H9 (cell line): ENCODE data around the gene TEX22. TPM values are rescaled to one million over a fixed set of nuclear protein-coding genes. Genes with fewer than 3 reads are reported as not detected.
A peak's percentile ranks its signal among the peaks of the same experiment; 100 is the strongest.

ENCODE experiments used
- DNase-seq: peaks from one replicate; pipeline ENCODE4 v3.0.0-alpha.2; 2017
- H2AFZ ChIP-seq: one replicate; pipeline ENCODE4 v1.6.1; 2013; ENCODE audit warnings: mild to moderate bottlenecking, low read length, control low read depth, moderate library complexity
- H2AK5ac ChIP-seq: 2 replicates; pipeline ENCODE4 v1.6.1; 2013; ENCODE audit warnings: low read length, control low read depth, mixed read lengths; ENCODE audit not compliant: insufficient read length
- H2BK120ac ChIP-seq: one replicate; pipeline ENCODE4 v1.6.1; 2013; ENCODE audit warnings: low read depth, mild to moderate bottlenecking, low read length, control low read depth, inconsistent platforms; ENCODE audit not compliant: poor library complexity, severe bottlenecking
- H2BK12ac ChIP-seq: 2 replicates; pipeline ENCODE4 v1.6.1; 2013; ENCODE audit warnings: low read length, control low read depth, mixed read lengths, low read depth; ENCODE audit not compliant: insufficient read length
- H2BK15ac ChIP-seq: 2 replicates; pipeline ENCODE4 v1.6.1; 2013; ENCODE audit warnings: low read depth, low read length, control low read depth
- H2BK20ac ChIP-seq: one replicate; pipeline ENCODE4 v1.6.1; 2013; ENCODE audit warnings: low read depth, mild to moderate bottlenecking, low read length, control low read depth, inconsistent platforms; ENCODE audit not compliant: poor library complexity, severe bottlenecking
- H2BK5ac ChIP-seq: 2 replicates; pipeline ENCODE4 v1.6.1; 2013; ENCODE audit warnings: low read length, control low read depth, mixed read lengths; ENCODE audit not compliant: insufficient read length
- H3K14ac ChIP-seq: 2 replicates; pipeline ENCODE4 v1.6.1; 2013; ENCODE audit warnings: low read length, control low read depth; ENCODE audit not compliant: insufficient read depth
- H3K18ac ChIP-seq: 2 replicates; pipeline ENCODE4 v1.6.1; 2013; ENCODE audit warnings: low read depth, mild to moderate bottlenecking, mixed read lengths, low read length, control low read depth; ENCODE audit not compliant: insufficient read length
- H3K23ac ChIP-seq: 2 replicates; pipeline ENCODE4 v1.6.1; 2013; ENCODE audit warnings: low read length, control low read depth, mixed read lengths, low read depth; ENCODE audit not compliant: insufficient read length
- H3K23me2 ChIP-seq: 2 replicates; pipeline ENCODE4 v1.6.1; 2013; ENCODE audit warnings: low read depth, mild to moderate bottlenecking, mixed read lengths, low read length, control low read depth; ENCODE audit not compliant: insufficient read length, poor library complexity, severe bottlenecking
- H3K27ac ChIP-seq: 2 replicates; pipeline ENCODE4 v1.5.1; 2013; ENCODE audit warnings: low read length, control low read depth, mixed read lengths, low read depth; ENCODE audit not compliant: insufficient read length
- H3K27me3 ChIP-seq: 2 replicates; pipeline ENCODE4 v1.6.1; 2013; ENCODE audit warnings: low read length, control low read depth, inconsistent platforms; ENCODE audit not compliant: insufficient read depth
- H3K4ac ChIP-seq: 2 replicates; pipeline ENCODE4 v1.6.1; 2013; ENCODE audit warnings: low read depth, mild to moderate bottlenecking, control low read depth, inconsistent platforms, low read length, moderate library complexity
- H3K4me1 ChIP-seq: 2 replicates; pipeline ENCODE4 v1.6.1; 2013; ENCODE audit warnings: low read length, control low read depth, inconsistent platforms; ENCODE audit not compliant: insufficient read depth
- H3K4me2 ChIP-seq: 2 replicates; pipeline ENCODE4 v1.6.1; 2013; ENCODE audit warnings: low read length, control low read depth, mixed read lengths; ENCODE audit not compliant: insufficient read length, insufficient read depth
- H3K56ac ChIP-seq: 2 replicates; pipeline ENCODE4 v1.6.1; 2013; ENCODE audit warnings: low read depth, mild to moderate bottlenecking, mixed read lengths, low read length, control low read depth; ENCODE audit not compliant: insufficient read length
- H3K79me1 ChIP-seq: 2 replicates; pipeline ENCODE4 v1.6.1; 2013; ENCODE audit warnings: low read depth, mild to moderate bottlenecking, moderate library complexity, low read length, control low read depth, inconsistent platforms; ENCODE audit not compliant: insufficient read depth, poor library complexity, severe bottlenecking
- H3K79me2 ChIP-seq: 2 replicates; pipeline ENCODE4 v1.6.1; 2013; ENCODE audit warnings: low read length, control low read depth, inconsistent platforms; ENCODE audit not compliant: insufficient read depth
- H3K9ac ChIP-seq: 2 replicates; pipeline ENCODE4 v1.6.1; 2013; ENCODE audit warnings: low read length, control low read depth, mixed read lengths; ENCODE audit not compliant: insufficient read length; ENCODE audit errors: extremely low read depth
- H3K9me3 ChIP-seq: one replicate; pipeline ENCODE4 v1.6.1; 2013; ENCODE audit warnings: low read depth, low read length, inconsistent platforms; ENCODE audit not compliant: control insufficient read depth
- H3T11ph ChIP-seq: one replicate; pipeline ENCODE4 v1.6.1; 2013; ENCODE audit warnings: mild to moderate bottlenecking, low read length, control low read depth, inconsistent platforms
- H4K20me1 ChIP-seq: one replicate; pipeline ENCODE4 v1.6.1; 2013; ENCODE audit not compliant: control insufficient read depth, insufficient read length, insufficient read depth
- H4K5ac ChIP-seq: 2 replicates; pipeline ENCODE4 v1.6.1; 2013; ENCODE audit warnings: low read depth, mild to moderate bottlenecking, mixed read lengths, low read length, control low read depth; ENCODE audit not compliant: insufficient read length
- H4K8ac ChIP-seq: replicated peaks from 2 replicates; pipeline ENCODE4 v1.6.1; 2013; ENCODE audit warnings: low read length, control low read depth, mixed read lengths, low read depth; ENCODE audit not compliant: insufficient read length
- H4K91ac ChIP-seq: 2 replicates; pipeline ENCODE4 v1.6.1; 2013; ENCODE audit warnings: low read depth, mild to moderate bottlenecking, moderate library complexity, mixed read lengths, low read length, control low read depth; ENCODE audit not compliant: insufficient read length
- H3K27ac Mint-ChIP-seq, 3 experiments: 2 replicates in 2 of 3; 3 replicates in 1 of 3; pipeline ENCODE4 v1.8.0; 2020 to 2021; ENCODE audit warnings: mixed read lengths in 3 of 3, mild to moderate bottlenecking in 1 of 3, moderate library complexity in 1 of 3
- H3K27me3 Mint-ChIP-seq: 2 replicates; pipeline ENCODE4 v1.8.0; 2021; ENCODE audit warnings: low read depth, mild to moderate bottlenecking, moderate library complexity, mixed read lengths
- H3K36me3 Mint-ChIP-seq, 3 experiments: 2 replicates in 2 of 3; 3 replicates in 1 of 3; pipeline ENCODE4 v1.8.0; 2020 to 2021; ENCODE audit warnings: low read depth in 3 of 3, mixed read lengths in 3 of 3; ENCODE audit not compliant: insufficient read depth in 1 of 3
- H3K4me1 Mint-ChIP-seq, 2 experiments: 2 replicates each; pipeline ENCODE4 v1.8.0; 2020; ENCODE audit warnings: mixed read lengths in 2 of 2
- H3K4me3 Mint-ChIP-seq, 2 experiments: 2 replicates in 1 of 2; 3 replicates in 1 of 2; pipeline ENCODE4 v1.8.0; 2020 to 2021; ENCODE audit warnings: mild to moderate bottlenecking in 2 of 2, mixed read lengths in 2 of 2, moderate library complexity in 1 of 2
- H3K9me3 Mint-ChIP-seq, 2 experiments: 2 replicates in 1 of 2; 3 replicates in 1 of 2; pipeline ENCODE4 v1.8.0; 2020; ENCODE audit warnings: mild to moderate bottlenecking in 2 of 2, mixed read lengths in 2 of 2, moderate library complexity in 1 of 2
- WGBS: extraction: QIAGEN DNeasy Blood & Tissue Kit; methylation state at CpG from one replicate; pipeline ENCODE4 v1.1.7; 2013; ENCODE audit warnings: missing lambda C conversion rate, low lambda C conversion rate, mixed read lengths; ENCODE audit not compliant: insufficient read length; ENCODE audit errors: extremely low coverage; 5-methylcytosine and 5-hydroxymethylcytosine counted together
- total RNA-seq: library from RNA; stranded (reverse); gene quantifications from 2 replicates; pipeline ENCODE4 v1.2.1, GENCODE V29; 2021
- TF ChIP-seq, protein P1 (sequence below): fragments of 200-600 bp; sonication (generic); conservative IDR thresholded peaks from 3 replicates; pipeline ENCODE4 v1.8.0; 2021; ENCODE audit warnings: antibody characterized with exemption, mild to moderate bottlenecking

Gene TEX22
- total RNA-seq, 1 experiment from 2014 or later: 0.83 TPM

DNA sequence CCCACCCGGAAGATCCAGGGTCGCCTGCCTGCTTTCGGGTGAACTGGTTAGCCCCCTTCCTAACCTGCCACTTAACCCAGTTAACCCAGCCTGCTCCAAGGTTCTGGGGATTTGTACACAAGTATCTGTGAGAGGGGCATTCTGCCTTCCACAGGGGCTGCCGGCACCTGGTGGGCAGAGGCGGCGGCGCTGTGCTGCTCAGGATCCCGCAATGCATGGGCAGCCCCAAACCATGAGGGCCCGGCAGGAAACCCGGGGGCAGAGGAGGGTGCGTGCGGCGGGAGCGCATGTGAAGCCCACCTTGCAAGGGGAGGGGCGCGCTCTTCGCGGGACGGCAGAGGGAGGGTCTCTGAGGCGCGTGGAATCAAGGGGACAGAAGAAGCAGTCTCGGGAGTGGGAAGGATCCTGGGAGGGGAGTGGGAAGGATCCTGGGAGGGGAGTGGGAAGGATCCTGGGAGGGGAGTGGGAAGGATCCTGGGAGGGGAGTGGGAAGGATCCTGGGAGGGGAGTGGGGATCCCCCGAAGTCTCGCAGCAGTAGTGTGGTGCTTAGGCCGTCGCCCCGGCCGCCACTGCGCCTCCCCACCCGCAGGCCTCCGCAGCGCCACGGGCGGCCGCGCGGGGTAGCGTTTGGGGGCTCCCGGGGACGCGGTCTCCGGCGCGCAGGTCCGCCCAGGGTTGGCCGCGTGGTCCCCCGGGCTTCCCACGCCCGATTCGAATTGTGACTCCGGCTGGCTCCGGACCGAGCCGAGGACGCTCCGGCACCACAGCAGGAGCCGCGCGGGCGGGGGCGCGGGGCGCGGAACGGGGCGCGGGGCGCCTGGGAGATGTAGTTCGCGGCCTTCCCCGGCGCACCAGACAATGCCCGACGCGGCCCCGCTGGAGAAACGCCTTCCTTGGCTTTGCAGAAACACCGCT is 16.4 kb downstream of the TEX22 start:
- H3K23ac ChIP-seq: no peak overlapping the region
- H3K14ac ChIP-seq: no peak overlapping the region
- no peak overlapping the region; a peak in 1 of 7 replicates for H3K27ac Mint-ChIP-seq
- H3K9me3 Mint-ChIP-seq: 0 out of 5 replicates have a peak, but pooled peaks cover 0 to 3% of the 10 kb centered on the region in 2 experiments
- H3K36me3 Mint-ChIP-seq: peaks cover 5 to 18% (median 13%) of the 10 kb centered on the region in 3 experiments
- peaks cover 12% of the 10 kb centered on the region for H3K27me3 ChIP-seq
- TF ChIP-seq, protein P1, sequence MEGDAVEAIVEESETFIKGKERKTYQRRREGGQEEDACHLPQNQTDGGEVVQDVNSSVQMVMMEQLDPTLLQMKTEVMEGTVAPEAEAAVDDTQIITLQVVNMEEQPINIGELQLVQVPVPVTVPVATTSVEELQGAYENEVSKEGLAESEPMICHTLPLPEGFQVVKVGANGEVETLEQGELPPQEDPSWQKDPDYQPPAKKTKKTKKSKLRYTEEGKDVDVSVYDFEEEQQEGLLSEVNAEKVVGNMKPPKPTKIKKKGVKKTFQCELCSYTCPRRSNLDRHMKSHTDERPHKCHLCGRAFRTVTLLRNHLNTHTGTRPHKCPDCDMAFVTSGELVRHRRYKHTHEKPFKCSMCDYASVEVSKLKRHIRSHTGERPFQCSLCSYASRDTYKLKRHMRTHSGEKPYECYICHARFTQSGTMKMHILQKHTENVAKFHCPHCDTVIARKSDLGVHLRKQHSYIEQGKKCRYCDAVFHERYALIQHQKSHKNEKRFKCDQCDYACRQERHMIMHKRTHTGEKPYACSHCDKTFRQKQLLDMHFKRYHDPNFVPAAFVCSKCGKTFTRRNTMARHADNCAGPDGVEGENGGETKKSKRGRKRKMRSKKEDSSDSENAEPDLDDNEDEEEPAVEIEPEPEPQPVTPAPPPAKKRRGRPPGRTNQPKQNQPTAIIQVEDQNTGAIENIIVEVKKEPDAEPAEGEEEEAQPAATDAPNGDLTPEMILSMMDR: peak; percentile 55
- no peak overlapping the region for H3T11ph ChIP-seq
- WGBS: no CpG with 5 or more reads among the region's 79 CpGs
- no peak overlapping the region for H2BK15ac ChIP-seq
- peaks cover 3% of the 10 kb centered on the region for H4K20me1 ChIP-seq
- peaks cover 68% of the 10 kb centered on the region for H3K27me3 Mint-ChIP-seq
- peak overlapping the region; percentile 15 for H3K9ac ChIP-seq
- H3K23me2 ChIP-seq: peaks cover 15% of the 10 kb centered on the region
- no peak overlapping the region for H3K56ac ChIP-seq
- H3K79me2 ChIP-seq: 0 out of 2 replicates have a peak, but pooled peaks cover 2% of the 10 kb centered on the region
- no peak overlapping the region for H3K27ac ChIP-seq
- H3K9me3 ChIP-seq: no peaks in the 10 kb centered on the region
- H2BK120ac ChIP-seq: no peak overlapping the region
- peak; percentile 57 for DNase-seq
- peak overlapping the region; percentile 68 to 83 for H3K4me3 Mint-ChIP-seq
- H3K4me2 ChIP-seq: peak overlapping the region; percentile 50
- H3K4ac ChIP-seq: no peak overlapping the region
- no peak overlapping the region for H4K91ac ChIP-seq
- H3K79me1 ChIP-seq: no peaks in the 10 kb centered on the region
- H2AFZ ChIP-seq: no peak overlapping the region
- no peak overlapping the region for H2BK20ac ChIP-seq
- no peak overlapping the region for H2AK5ac ChIP-seq
- H3K18ac ChIP-seq: peak overlapping the region; percentile 3
- no peak overlapping the region for H4K8ac ChIP-seq
- no peak overlapping the region for H4K5ac ChIP-seq
- H2BK12ac ChIP-seq: no peak overlapping the region
- no peaks in the 10 kb centered on the region for H3K4me1 ChIP-seq
- no peak overlapping the region for H2BK5ac ChIP-seq
- peaks cover 10 to 24% of the 10 kb centered on the region in 2 experiments for H3K4me1 Mint-ChIP-seq
